IMR-90 (cell line): ENCODE data around the gene GSKIP. TPM values are rescaled to one million over a fixed set of nuclear protein-coding genes. Genes with fewer than 3 reads are reported as not detected.

Source experiments
- ATAC-seq: fragments of 200-7000 bp; cut with Tn5 transposase; 2 replicates; pipeline ENCODE4 v1.9.1; 2020; ENCODE audit warnings: low read depth, mild to moderate bottlenecking, moderate library complexity
- BruUV-seq: library from RNA; stranded (reverse); fragments of 400-500 nt; replicated peaks from 2 replicates; lab custom pipeline; 2021; lab: Mats Ljungman, UMichigan
- CTCF ChIA-PET: fragments of 300-600 bp; formaldehyde crosslinking; extraction: SDS; loops from one replicate; lab custom pipeline; 2021; ENCODE audit warnings: antibody characterized with exemption; lab: Yijun Ruan, JAX
- POLR2A ChIA-PET: fragments of 300-600 bp; sonication (Branson Sonifier 250); formaldehyde crosslinking; loops from one replicate; lab custom pipeline; 2022; ENCODE audit warnings: antibody characterized with exemption; ENCODE audit not compliant: unreplicated experiment; lab: Charles Lee
- DNase-seq: peaks from one replicate; pipeline ENCODE4 v3.0.0; 2013
- H2AFZ ChIP-seq: replicated peaks from 2 replicates; pipeline ENCODE3; 2013; ENCODE audit warnings: low read length, mild to moderate bottlenecking; ENCODE audit not compliant: poor library complexity
- H2AK5ac ChIP-seq: 2 replicates; pipeline ENCODE4 v1.6.1; 2013; ENCODE audit warnings: low read depth, low read length, inconsistent platforms
- H2AK9ac ChIP-seq: replicated peaks from 2 replicates; pipeline ENCODE3; 2013; ENCODE audit warnings: mild to moderate bottlenecking, low read depth, low read length, moderate library complexity; ENCODE audit not compliant: poor library complexity
- H2BK120ac ChIP-seq: 2 replicates; pipeline ENCODE4 v1.6.1; 2013; ENCODE audit warnings: low read depth, low read length, inconsistent platforms
- H2BK15ac ChIP-seq: 3 replicates; pipeline ENCODE4 v1.6.1; 2013; ENCODE audit warnings: low read depth, low read length, inconsistent platforms
- H2BK20ac ChIP-seq: 2 replicates; pipeline ENCODE4 v1.6.1; 2013; ENCODE audit warnings: low read depth, mild to moderate bottlenecking, inconsistent platforms, low read length, moderate library complexity
- H2BK5ac ChIP-seq: 2 replicates; pipeline ENCODE4 v1.6.1; 2013; ENCODE audit warnings: mild to moderate bottlenecking, low read depth, low read length, inconsistent platforms; ENCODE audit not compliant: poor library complexity, severe bottlenecking
- H3K14ac ChIP-seq: replicated peaks from 2 replicates; pipeline ENCODE4 v1.6.1; 2013; ENCODE audit warnings: low read depth, low read length, inconsistent platforms
- H3K18ac ChIP-seq: 2 replicates; pipeline ENCODE4 v1.6.1; 2013; ENCODE audit warnings: low read depth, low read length, control low read depth
- H3K23ac ChIP-seq: 2 replicates; pipeline ENCODE4 v1.6.1; 2013; ENCODE audit warnings: low read depth, low read length, inconsistent platforms
- H3K27ac ChIP-seq: 2 replicates; pipeline ENCODE4 v1.5.1; 2013; ENCODE audit warnings: mild to moderate bottlenecking, control low read depth, low read length; ENCODE audit not compliant: insufficient read depth
- H3K27me3 ChIP-seq: 2 replicates; pipeline ENCODE4 v1.6.1; 2013; ENCODE audit warnings: low read length; ENCODE audit not compliant: control insufficient read depth, insufficient read depth
- H3K36me3 ChIP-seq: 2 replicates; pipeline ENCODE4 v1.6.1; 2013; ENCODE audit warnings: low read length, mixed read lengths; ENCODE audit not compliant: control insufficient read depth, insufficient read depth
- H3K4ac ChIP-seq: 2 replicates; pipeline ENCODE4 v1.6.1; 2013; ENCODE audit warnings: low read depth, low read length, inconsistent platforms
- H3K4me1 ChIP-seq: 2 replicates; pipeline ENCODE4 v1.6.1; 2013; ENCODE audit warnings: low read length, mixed read lengths; ENCODE audit not compliant: control insufficient read depth, insufficient read depth
- H3K4me2 ChIP-seq: 2 replicates; pipeline ENCODE4 v1.6.1; 2013; ENCODE audit warnings: low read depth, mild to moderate bottlenecking, control low read depth, low read length, moderate library complexity
- H3K4me3 ChIP-seq: 2 replicates; pipeline ENCODE4 v1.5.1; 2013; ENCODE audit warnings: low read depth, mild to moderate bottlenecking, control low read depth, low read length, moderate library complexity; ENCODE audit not compliant: insufficient read depth
- H3K56ac ChIP-seq: 2 replicates; pipeline ENCODE4 v1.6.1; 2013; ENCODE audit warnings: low read length, inconsistent platforms; ENCODE audit not compliant: insufficient read depth; ENCODE audit errors: extremely low read depth
- H3K79me1 ChIP-seq, 2 experiments: 2 replicates each; pipeline ENCODE4 v1.6.1; 2013; ENCODE audit warnings: low read length in 2 of 2, inconsistent platforms in 1 of 2, low read depth in 1 of 2
- H3K9ac ChIP-seq: 2 replicates; pipeline ENCODE4 v1.6.1; 2013; ENCODE audit warnings: low read depth, low read length, control low read depth
- H3K9me1 ChIP-seq: 2 replicates; pipeline ENCODE4 v1.6.1; 2013; ENCODE audit warnings: low read length, inconsistent platforms; ENCODE audit not compliant: insufficient read depth
- H3K9me3 ChIP-seq: 2 replicates; pipeline ENCODE4 v1.6.1; 2013; ENCODE audit warnings: low read length; ENCODE audit not compliant: control insufficient read depth, insufficient read depth
- H4K20me1 ChIP-seq: 2 replicates; pipeline ENCODE4 v1.6.1; 2013; ENCODE audit warnings: low read length, inconsistent platforms; ENCODE audit not compliant: insufficient read depth
- H4K5ac ChIP-seq: 2 replicates; pipeline ENCODE4 v1.6.1; 2013; ENCODE audit warnings: mild to moderate bottlenecking, low read depth, low read length, control low read depth
- H4K8ac ChIP-seq, 2 experiments: 2 replicates each; pipeline ENCODE4 v1.6.1; 2013; ENCODE audit warnings: low read depth in 2 of 2, low read length in 2 of 2, control low read depth in 1 of 2, inconsistent platforms in 1 of 2
- H4K91ac ChIP-seq: 2 replicates; pipeline ENCODE4 v1.6.1; 2013; ENCODE audit warnings: low read depth, low read length, inconsistent platforms; ENCODE audit not compliant: insufficient read depth
- CEBPB ChIP-seq: IDR thresholded peaks from 2 replicates; pipeline ENCODE4 v1.6.1; 2012; ENCODE audit warnings: low read depth, low read length, improper control_type of control experiment
- FOS ChIP-seq: fragments of 150-350 bp; IDR thresholded peaks from 2 replicates; pipeline ENCODE4 v1.6.1; 2016; ENCODE audit warnings: low read depth, low read length
- MAFK ChIP-seq: IDR thresholded peaks from 2 replicates; pipeline ENCODE4 v1.6.1; 2012; ENCODE audit warnings: low read depth, low read length, improper control_type of control experiment
- MAZ ChIP-seq: IDR thresholded peaks from 2 replicates; pipeline ENCODE4 v1.6.1; 2012; ENCODE audit warnings: low read depth, mild to moderate bottlenecking, low read length, improper control_type of control experiment, moderate library complexity, borderline replicate concordance
- MXI1 ChIP-seq: IDR thresholded peaks from 2 replicates; pipeline ENCODE4 v1.6.1; 2012; ENCODE audit warnings: low read depth, mild to moderate bottlenecking, low read length, moderate library complexity, borderline replicate concordance
- NFE2L2 ChIP-seq: fragments of 150-350 bp; IDR thresholded peaks from 2 replicates; pipeline ENCODE4 v1.6.1; 2016; ENCODE audit warnings: low read depth, mild to moderate bottlenecking, low read length
- POLR2A ChIP-seq: IDR thresholded peaks from 2 replicates; pipeline ENCODE4 v1.6.1; 2012; ENCODE audit warnings: mild to moderate bottlenecking, low read depth, low read length
- RAD21 ChIP-seq: IDR thresholded peaks from 2 replicates; pipeline ENCODE4 v1.6.1; 2012; ENCODE audit warnings: low read length, improper control_type of control experiment
- RFX5 ChIP-seq: IDR thresholded peaks from 2 replicates; pipeline ENCODE4 v1.8.0; 2012; ENCODE audit warnings: low read depth, mild to moderate bottlenecking, low read length, moderate library complexity
- WGBS, 2 experiments: methylation state at CpG; one replicate each; pipeline versions ENCODE4 v1.1.5 to v1.1.7; 2013; ENCODE audit warnings: missing lambda C conversion rate in 2 of 2; ENCODE audit not compliant: insufficient read length in 1 of 2; ENCODE audit errors: extremely low coverage in 2 of 2; 5-methylcytosine and 5-hydroxymethylcytosine counted together
- dilution Hi-C: fragments of 300-500 bp; cut with HindIII; formaldehyde crosslinking; loops from one replicate; pipeline ENCODE4 v1.14.3; 2018; ENCODE audit warnings: low sequenced_read_pairs; ENCODE audit not compliant: unreplicated experiment
- in situ Hi-C: fragments of 300-500 bp; cut with MboI; formaldehyde crosslinking; loops from 3 replicates; pipeline ENCODE4 v1.14.3; 2019; ENCODE audit warnings: low sequenced_read_pairs, inconsistent platforms, mixed read lengths
- intact Hi-C: fragments of 100-400 bp; cut with micrococcal nuclease; formaldehyde crosslinking; loops from 2 replicates; pipeline ENCODE4 v1.10.0; 2022
- polyA plus RNA-seq, 3 experiments: library from polyadenylated mRNA; depleted of rRNA; stranded (reverse); fragments of >200 nt; gene quantifications; 2 replicates each; pipeline ENCODE4 v1.2.3, GENCODE V29; 2012; ENCODE audit warnings: low replicate concordance in 1 of 3
- total RNA-seq: library from RNA; depleted of rRNA; stranded (reverse); fragments of >200 nt; gene quantifications from 2 replicates; pipeline ENCODE4 v1.2.3, GENCODE V29; 2012
- TF ChIP-seq, protein P1 (sequence below): conservative IDR thresholded peaks from 2 replicates; pipeline ENCODE4 v1.5.1; 2012; ENCODE audit warnings: mild to moderate bottlenecking, low read depth, low read length, improper control_type of control experiment
- TF ChIP-seq, protein P2 (sequence below): fragments of 150-350 bp; IDR thresholded peaks from 2 replicates; pipeline ENCODE4 v1.6.1; 2017; ENCODE audit warnings: mild to moderate bottlenecking, antibody characterized with exemption, low read length, low read depth
- TF ChIP-seq, protein P3 (sequence below): fragments of 150-350 bp; IDR thresholded peaks from 2 replicates; pipeline ENCODE4 v1.6.1; 2016; ENCODE audit warnings: low read depth, mild to moderate bottlenecking, low read length, moderate library complexity, borderline replicate concordance

GSKIP gene
- total and polyA plus RNA-seq, 2 of the 4 experiments (the other 2 are of a cell fraction): 11.7 to 22.0 TPM

DNA sequence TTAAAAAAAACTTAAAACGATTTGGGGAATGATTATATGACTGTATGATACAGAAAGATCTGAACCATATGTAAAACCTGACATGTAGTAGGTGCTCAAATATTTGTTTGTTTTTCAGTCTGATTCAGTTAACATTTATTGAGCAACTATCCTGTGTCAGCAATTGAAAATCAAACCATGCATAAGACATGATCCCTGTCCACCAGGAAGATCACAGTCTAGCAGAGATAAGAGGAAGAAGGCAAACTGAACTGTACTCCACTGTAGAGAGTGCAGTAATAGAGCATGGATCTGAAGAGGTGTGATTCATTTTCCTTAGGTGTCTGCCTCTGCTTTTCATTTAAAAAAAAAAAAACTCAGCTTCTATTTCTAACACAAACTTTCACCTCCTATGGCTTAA lies 20.7 kb downstream of the GSKIP start:
- no CpG with 5 or more reads among the region's 1 CpG for WGBS, 2 experiments
- Histone ChIP-seq H3K27ac (no peak overlapping the region), H2BK20ac (no peak overlapping the region), H3K23ac (peak overlapping the region; percentile 12; the same call in 1 of the 2 replicates), H2AK5ac (no peak overlapping the region), H3K14ac (no peak overlapping the region), H3K4me3 (no peak overlapping the region), H3K9ac (no peak overlapping the region), H2AFZ (no peak overlapping the region), H2BK5ac (no peak overlapping the region), H3K56ac (no peak overlapping the region), H4K5ac (no peak overlapping the region), H3K18ac (no peak overlapping the region), H4K20me1 (no peaks in the 10 kb centered on the region), H3K4me2 (no peak overlapping the region), H3K79me1 (peaks cover 0 to 10% of the 10 kb centered on the region in 2 experiments; a peak in 2 of 4 replicates), H2AK9ac (no peak overlapping the region), H3K36me3 (peaks cover 6% of the 10 kb centered on the region), H3K4me1 (no peaks in the 10 kb centered on the region), H4K91ac (no peak overlapping the region), H3K9me3 (no peaks in the 10 kb centered on the region), H2BK120ac (no peak overlapping the region), H4K8ac (no peak overlapping the region), H3K9me1 (peaks cover 4% of the 10 kb centered on the region; the same call in 1 of the 2 replicates), H3K4ac (no peak overlapping the region), H2BK15ac (no peak overlapping the region), H3K27me3 (no peaks in the 10 kb centered on the region)
- in situ Hi-C loops: no loop called here
- ChIA-PET CTCF (interaction anchor here (0.6 kb wide), 1 partner anchor 122 kb away, joined by 3 read pairs; no protein-coding TSS in a partner anchor), POLR2A (no interaction called here)
- no peak for TF ChIP-seq MAFK
- no peak for TF ChIP-seq NFE2L2
- TF ChIP-seq MXI1: no peak
- TF ChIP-seq, protein P1, sequence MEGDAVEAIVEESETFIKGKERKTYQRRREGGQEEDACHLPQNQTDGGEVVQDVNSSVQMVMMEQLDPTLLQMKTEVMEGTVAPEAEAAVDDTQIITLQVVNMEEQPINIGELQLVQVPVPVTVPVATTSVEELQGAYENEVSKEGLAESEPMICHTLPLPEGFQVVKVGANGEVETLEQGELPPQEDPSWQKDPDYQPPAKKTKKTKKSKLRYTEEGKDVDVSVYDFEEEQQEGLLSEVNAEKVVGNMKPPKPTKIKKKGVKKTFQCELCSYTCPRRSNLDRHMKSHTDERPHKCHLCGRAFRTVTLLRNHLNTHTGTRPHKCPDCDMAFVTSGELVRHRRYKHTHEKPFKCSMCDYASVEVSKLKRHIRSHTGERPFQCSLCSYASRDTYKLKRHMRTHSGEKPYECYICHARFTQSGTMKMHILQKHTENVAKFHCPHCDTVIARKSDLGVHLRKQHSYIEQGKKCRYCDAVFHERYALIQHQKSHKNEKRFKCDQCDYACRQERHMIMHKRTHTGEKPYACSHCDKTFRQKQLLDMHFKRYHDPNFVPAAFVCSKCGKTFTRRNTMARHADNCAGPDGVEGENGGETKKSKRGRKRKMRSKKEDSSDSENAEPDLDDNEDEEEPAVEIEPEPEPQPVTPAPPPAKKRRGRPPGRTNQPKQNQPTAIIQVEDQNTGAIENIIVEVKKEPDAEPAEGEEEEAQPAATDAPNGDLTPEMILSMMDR: no peak
- TF ChIP-seq, protein P2, sequence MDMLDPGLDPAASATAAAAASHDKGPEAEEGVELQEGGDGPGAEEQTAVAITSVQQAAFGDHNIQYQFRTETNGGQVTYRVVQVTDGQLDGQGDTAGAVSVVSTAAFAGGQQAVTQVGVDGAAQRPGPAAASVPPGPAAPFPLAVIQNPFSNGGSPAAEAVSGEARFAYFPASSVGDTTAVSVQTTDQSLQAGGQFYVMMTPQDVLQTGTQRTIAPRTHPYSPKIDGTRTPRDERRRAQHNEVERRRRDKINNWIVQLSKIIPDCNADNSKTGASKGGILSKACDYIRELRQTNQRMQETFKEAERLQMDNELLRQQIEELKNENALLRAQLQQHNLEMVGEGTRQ: no peak
- TF ChIP-seq POLR2A: no peak
- no peak for TF ChIP-seq MAZ
- TF ChIP-seq, protein P3, sequence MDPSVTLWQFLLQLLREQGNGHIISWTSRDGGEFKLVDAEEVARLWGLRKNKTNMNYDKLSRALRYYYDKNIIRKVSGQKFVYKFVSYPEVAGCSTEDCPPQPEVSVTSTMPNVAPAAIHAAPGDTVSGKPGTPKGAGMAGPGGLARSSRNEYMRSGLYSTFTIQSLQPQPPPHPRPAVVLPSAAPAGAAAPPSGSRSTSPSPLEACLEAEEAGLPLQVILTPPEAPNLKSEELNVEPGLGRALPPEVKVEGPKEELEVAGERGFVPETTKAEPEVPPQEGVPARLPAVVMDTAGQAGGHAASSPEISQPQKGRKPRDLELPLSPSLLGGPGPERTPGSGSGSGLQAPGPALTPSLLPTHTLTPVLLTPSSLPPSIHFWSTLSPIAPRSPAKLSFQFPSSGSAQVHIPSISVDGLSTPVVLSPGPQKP: no peak
- TF ChIP-seq CEBPB: no peak
- TF ChIP-seq RAD21: no peak
- TF ChIP-seq RFX5: no peak
- TF ChIP-seq FOS: no peak
- dilution Hi-C loops: no loop called here
- BruUV-seq: no TSS peak
- intact Hi-C loops: no loop called here
- ATAC-seq: no peak
- no peak for DNase-seq
